Heart left ventricle (tissue), 13 donors: Measurements from ENCODE around the gene CNTN4.

Experiments
- CTCF ChIP-seq, 12 donors: fragments of 200-600 bp; sonication (generic) in 4 of 12; IDR thresholded peaks; one replicate each; pipeline versions ENCODE4 v1.5.0 to v1.8.0; 2018 to 2022; ENCODE audit warnings: antibody characterized with exemption in 12 of 12, mild to moderate bottlenecking in 5 of 12
- POLR2A ChIP-seq, 2 donors: fragments of 450-650 bp; IDR thresholded peaks; one replicate each; pipeline ENCODE4 v1.6.1; 2017; ENCODE audit warnings: antibody characterized with exemption in 2 of 2, mild to moderate bottlenecking in 2 of 2, moderate library complexity in 2 of 2
- donor health status: ischemic (EF 13 %, LVEDD 7.1; RV severe dilation, severe dysfunction).
- donor health status: DM: no; HTN: yes; CAD: no.
- donor health status: DM: no; HTN: no; CAD: no.
- donor health status: ischemic (EF 25% LVEDD 6.9; RV normal size, moderate dysfunction).
- donor health status: ischemic (EF 25% LVEDD 5.7; RV mildly dilated, moderate dysfunction).
- donor health status: ischemic (EF 35%, LVEDD 5.7; RV mildly dilated, moderate dysfunction).
- donor health status: nonischemic (EF 11% LVEDD 7.7; RV severe dilation, severe dysfunction).
- donor health status: DM: yes; HTN: yes; CAD: no.
- donor health status: PGD.
- donor health status: ischemic (EF 29% LVEDD 5.4; RV normal size, mild dysfunction).
- donor health status: nonischemic (EF 23%, LVEDD 6.1; RV moderate dilation, normal function).

GRCh38 chr3:2158828-2159227, 60.2 kb downstream of the CNTN4 start:
- TF ChIP-seq CTCF (IDR thresholded peaks at IDR 0.05) (no peak), POLR2A (IDR thresholded peaks at IDR 0.05) (no peak)
